Lung (tissue), 12 donors: ENCODE measurements around the gene EGFLAM. TPM values are rescaled to one million over a fixed set of nuclear protein-coding genes. Genes with fewer than 3 reads are reported as not detected.

ENCODE experiments used
- ATAC-seq: fragments of 200-7000 bp; cut with Tn5 transposase; one replicate; pipeline ENCODE4 v1.9.1; 2020; ENCODE audit warnings: moderate number of reproducible peaks; ENCODE audit not compliant: insufficient read depth, low FRiP score
- DNase-seq, 3 donors: peaks; one replicate each; pipeline ENCODE4 v3.0.0-alpha.2; 2013 to 2017
- H3K27ac ChIP-seq, 2 donors: one replicate each; pipeline ENCODE4 v1.5.1; 2013; ENCODE audit warnings: mild to moderate bottlenecking in 2 of 2, moderate library complexity in 2 of 2, control low read depth in 1 of 2, inconsistent platforms in 1 of 2, low read depth in 1 of 2, low read length in 1 of 2
- H3K27me3 ChIP-seq, 3 donors: one replicate each; pipeline ENCODE4 v1.5.1; 2013; ENCODE audit warnings: low read length in 2 of 3; ENCODE audit not compliant: control insufficient read depth in 3 of 3, insufficient read depth in 3 of 3
- H3K36me3 ChIP-seq, 4 donors: one replicate each; pipeline ENCODE4 v1.5.1; 2013; ENCODE audit warnings: low read length in 4 of 4, mild to moderate bottlenecking in 1 of 4, moderate library complexity in 1 of 4; ENCODE audit not compliant: control insufficient read depth in 4 of 4, insufficient read depth in 4 of 4
- H3K4me1 ChIP-seq, 5 donors: one replicate each; pipeline ENCODE4 v1.5.1; 2013; ENCODE audit warnings: low read length in 5 of 5, mild to moderate bottlenecking in 2 of 5, moderate library complexity in 1 of 5; ENCODE audit not compliant: control insufficient read depth in 5 of 5, insufficient read depth in 5 of 5
- H3K4me3 ChIP-seq: one replicate; pipeline ENCODE4 v1.5.1; 2013; ENCODE audit warnings: mild to moderate bottlenecking, control low read depth, moderate library complexity
- H3K9ac ChIP-seq, 2 donors: one replicate each; pipeline ENCODE4 v1.5.1; 2013; ENCODE audit warnings: low read length in 2 of 2, control low read depth in 1 of 2; ENCODE audit not compliant: insufficient read depth in 1 of 2
- H3K9me3 ChIP-seq, 4 donors: one replicate each; pipeline ENCODE4 v1.5.1; 2013; ENCODE audit warnings: low read length in 3 of 4, mild to moderate bottlenecking in 1 of 4, moderate library complexity in 1 of 4; ENCODE audit not compliant: control insufficient read depth in 4 of 4, insufficient read depth in 3 of 4
- WGBS, 2 donors: extraction: QIAGEN DNeasy Blood & Tissue Kit; methylation state at CpG; one replicate each; pipeline ENCODE4 v1.1.7; 2013; 5-methylcytosine and 5-hydroxymethylcytosine counted together
- polyA plus RNA-seq, 2 donors: library from polyadenylated mRNA; stranded (reverse); fragments of 200-250 nt; gene quantifications; one replicate each; pipeline ENCODE4 v1.2.1, GENCODE V29; 2013
- total RNA-seq, 2 donors: library from RNA; depleted of rRNA in 1 of 2; stranded (reverse); fragments of >200 nt in 1 of 2; gene quantifications; one replicate each; pipeline ENCODE4 v1.2.1, GENCODE V29; 2014 to 2021
- TF ChIP-seq, protein P1 (sequence below): IDR thresholded peaks from 2 replicates; pipeline ENCODE4 v1.5.1; 2012; ENCODE audit warnings: mild to moderate bottlenecking; ENCODE audit errors: control extremely low read depth, extremely low read depth
- donor health status: control.
- donor health status: control.
- donor health status: Bipolar disorder and iron deficiency.
- donor health status: healthy.
- donor health status: DM: yes; HTN: yes; CAD: no.

Gene EGFLAM
- total and polyA plus RNA-seq, 4 donors: 0.41 to 7.6 (median 1.3) TPM

DNA sequence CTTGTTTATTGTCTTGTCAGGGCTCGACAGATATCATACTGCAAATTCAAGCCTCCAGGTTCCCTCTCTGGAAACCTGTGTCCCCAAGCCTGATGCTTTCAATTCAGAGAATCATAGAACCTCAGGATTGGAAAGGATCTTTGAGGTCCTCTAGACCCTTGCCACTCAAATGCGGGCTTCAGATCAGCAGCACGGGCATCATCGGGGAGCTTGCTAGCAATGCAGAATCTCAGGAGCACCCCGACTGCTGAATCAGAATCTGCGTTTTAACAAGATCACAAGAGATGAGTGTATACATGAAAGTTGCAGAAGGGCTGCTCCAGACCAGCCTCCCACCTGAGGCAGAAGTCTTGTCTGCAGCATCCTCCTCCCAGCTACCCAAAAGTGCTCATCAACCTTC is 13.1 kb upstream of the EGFLAM start:
- no peak overlapping the region for H3K27ac ChIP-seq
- H3K4me3 ChIP-seq: no peak overlapping the region
- DNase-seq: no peak
- TF ChIP-seq, protein P1, sequence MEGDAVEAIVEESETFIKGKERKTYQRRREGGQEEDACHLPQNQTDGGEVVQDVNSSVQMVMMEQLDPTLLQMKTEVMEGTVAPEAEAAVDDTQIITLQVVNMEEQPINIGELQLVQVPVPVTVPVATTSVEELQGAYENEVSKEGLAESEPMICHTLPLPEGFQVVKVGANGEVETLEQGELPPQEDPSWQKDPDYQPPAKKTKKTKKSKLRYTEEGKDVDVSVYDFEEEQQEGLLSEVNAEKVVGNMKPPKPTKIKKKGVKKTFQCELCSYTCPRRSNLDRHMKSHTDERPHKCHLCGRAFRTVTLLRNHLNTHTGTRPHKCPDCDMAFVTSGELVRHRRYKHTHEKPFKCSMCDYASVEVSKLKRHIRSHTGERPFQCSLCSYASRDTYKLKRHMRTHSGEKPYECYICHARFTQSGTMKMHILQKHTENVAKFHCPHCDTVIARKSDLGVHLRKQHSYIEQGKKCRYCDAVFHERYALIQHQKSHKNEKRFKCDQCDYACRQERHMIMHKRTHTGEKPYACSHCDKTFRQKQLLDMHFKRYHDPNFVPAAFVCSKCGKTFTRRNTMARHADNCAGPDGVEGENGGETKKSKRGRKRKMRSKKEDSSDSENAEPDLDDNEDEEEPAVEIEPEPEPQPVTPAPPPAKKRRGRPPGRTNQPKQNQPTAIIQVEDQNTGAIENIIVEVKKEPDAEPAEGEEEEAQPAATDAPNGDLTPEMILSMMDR: no peak
- no peak for ATAC-seq
- no peaks in the 10 kb centered on the region for H3K36me3 ChIP-seq
- H3K4me1 ChIP-seq: peaks cover 0 to 3% (median 0%) of the 10 kb centered on the region in 5 donors
- WGBS, 2 donors: 88 to 93% methylated on average over 6 of the region's 6 CpGs
- no peaks in the 10 kb centered on the region for H3K9me3 ChIP-seq
- H3K27me3 ChIP-seq: no peaks in the 10 kb centered on the region
- H3K9ac ChIP-seq: no peak overlapping the region

GRCh38 chr5:38249301-38249700 is 9.1 kb upstream of the EGFLAM start:
- TF ChIP-seq, protein P1: no peak
- no peak for DNase-seq

GRCh38 chr5:38249812-38250211 is 8.5 kb upstream of the EGFLAM start:
- Histone ChIP-seq H3K4me3 (no peak overlapping the region), H3K4me1 (no peaks in the 10 kb centered on the region), H3K9me3 (peaks cover 0 to 2% (median 0%) of the 10 kb centered on the region in 4 donors), H3K27ac (no peak overlapping the region), H3K27me3 (peaks cover 0 to 5% (median 0%) of the 10 kb centered on the region in 3 donors), H3K9ac (no peak overlapping the region), H3K36me3 (no peaks in the 10 kb centered on the region)
- TF ChIP-seq, protein P1: no peak
- ATAC-seq: no peak
- no peak for DNase-seq
- 61 to 70% methylated on average over 2 of the region's 2 CpGs for WGBS, 2 donors

More at GRCh38 chr5:38249301-38249700, 9.1 kb upstream of the EGFLAM start:
- H3K27ac ChIP-seq: no peak overlapping the region
- H3K9ac ChIP-seq: no peak overlapping the region
- WGBS, 2 donors: 32 to 35% methylated on average over 1 of the region's 1 CpG
- no peaks in the 10 kb centered on the region for H3K36me3 ChIP-seq
- no peak for ATAC-seq
- H3K27me3 ChIP-seq: peaks cover 0 to 5% (median 0%) of the 10 kb centered on the region in 3 donors
- peaks cover 0 to 2% (median 0%) of the 10 kb centered on the region in 4 donors for H3K9me3 ChIP-seq
- no peaks in the 10 kb centered on the region for H3K4me1 ChIP-seq
- no peak overlapping the region for H3K4me3 ChIP-seq
